A549 treated with Hydrocortisone at 1 μM for 4 hours (cell line): ENCODE data around the gene CXorf58. TPM values are rescaled to one million over a fixed set of nuclear protein-coding genes. Genes with fewer than 3 reads are reported as not detected.

ENCODE experiments used
- total RNA-seq: library from RNA; stranded (reverse); fragments of 200-300 nt; extraction: Qiagen RNA extraction; gene quantifications from 5 replicates; pipeline ENCODE4 v1.2.3, GENCODE V29; 2022

The CXorf58 gene, protein sequence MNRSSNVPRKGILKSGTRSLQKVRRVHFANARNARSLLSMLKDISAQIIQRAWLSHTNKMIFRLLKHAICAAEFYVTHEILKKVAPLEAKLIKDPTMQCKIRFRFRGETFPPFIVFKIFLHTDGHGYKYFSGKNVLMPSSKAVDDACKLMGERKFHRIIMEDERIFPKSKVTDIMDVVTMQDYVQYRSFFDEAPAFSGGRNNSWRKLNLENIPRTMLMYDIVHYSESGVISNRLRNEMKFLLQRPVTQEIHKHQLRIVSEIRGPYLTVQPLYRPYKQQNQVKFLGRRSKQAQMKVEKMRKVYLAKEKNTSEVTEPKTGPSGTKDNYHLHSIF
- 0.06 to 0.07 TPM (median 0.07 TPM) in 4 of 5 replicates, not detected in the other for total RNA-seq

DNA sequence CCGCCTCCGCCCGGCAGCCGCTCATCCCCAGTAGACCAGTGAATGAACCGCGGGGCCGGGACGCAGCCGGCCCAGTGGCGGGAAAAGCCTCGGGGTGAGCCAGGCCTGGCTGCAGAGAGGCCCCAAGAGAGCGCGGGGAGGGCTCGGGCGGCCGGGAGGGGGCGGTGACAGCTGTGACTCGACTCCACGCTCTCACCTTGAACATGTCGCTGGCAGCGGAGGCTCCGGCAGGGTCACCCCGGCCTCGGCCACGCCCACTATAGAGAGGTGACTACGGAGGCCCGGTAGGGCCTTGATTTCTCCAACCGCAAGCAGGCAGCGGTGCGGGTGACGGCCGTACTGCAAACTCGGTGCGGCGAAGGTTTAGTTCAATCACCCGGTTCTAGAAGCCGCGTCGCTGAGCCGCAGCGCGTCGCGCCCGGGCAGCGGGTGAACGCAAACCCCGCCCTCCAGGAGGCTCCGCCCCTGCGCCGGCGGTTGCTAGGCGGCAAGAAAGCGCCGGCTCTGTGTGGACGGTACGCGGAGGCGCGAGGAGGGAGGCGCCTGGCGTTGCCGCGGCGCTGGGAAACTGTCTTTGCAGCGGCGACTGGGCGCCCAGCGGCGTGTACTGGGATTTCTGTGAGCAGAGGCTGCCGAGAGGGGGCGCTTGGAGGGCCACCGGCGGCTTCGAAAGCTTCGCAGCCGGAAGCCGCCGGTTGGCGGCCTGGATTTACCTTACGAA, at the start of gene CXorf58, which contains the start of gene APOO:
Gene CXorf58, plus strand, starts transcription at position 509 of the 721 bp plus-strand sequence. CDS start 2,297 bp downstream, outside the sequence.
Gene APOO, minus strand, starts transcription at position 441 of the 721 bp plus-strand sequence. Its CDS starts 236 bp downstream, at position 205.

Other genes starting within 250 kb of the CXorf58 start
- gene PRDX4, start 240.5 kb upstream of the CXorf58 start, total RNA-seq, result 230 to 299 TPM (median 289 TPM) in 5 replicates
- 98.1 to 106 TPM (median 101 TPM) in 5 replicates for gene ACOT9, start 164.7 kb upstream of the CXorf58 start, total RNA-seq
- 355 to 458 TPM (median 417 TPM) in 5 replicates for gene SAT1, start 124.8 kb upstream of the CXorf58 start, total RNA-seq
- 30.4 to 30.9 TPM (median 30.6 TPM) in 5 replicates for gene APOO, start 68 bp upstream of the CXorf58 start, total RNA-seq
- gene KLHL15, start 119.2 kb downstream of the CXorf58 start, total RNA-seq, result 3.1 to 4.4 TPM (median 3.5 TPM) in 5 replicates
- 118 to 207 TPM (median 131 TPM) in 5 replicates for gene EIF2S3, start 146.9 kb downstream of the CXorf58 start, total RNA-seq
- 7.1 to 10.6 TPM (median 8.7 TPM) in 5 replicates for gene ZFX, start 241.7 kb downstream of the CXorf58 start, total RNA-seq